Activated naive CD4-positive, alpha-beta T cell treated with anti-CD3 and anti-CD28 coated beads for 36 hours (primary cell): ENCODE results near the gene MMAA. TPM values are rescaled to one million over a fixed set of nuclear protein-coding genes. Genes with fewer than 3 reads are reported as not detected.
"Not testable (repeated sequence)": the region's sequence is repeated elsewhere in the genome, so short reads cannot be mapped to it uniquely, and the experiment has no call there.

Experiments
- CTCF ChIA-PET: fragments of 350-600 bp; sonication (Branson Sonifier 250); formaldehyde crosslinking; loops from one replicate; lab custom pipeline; 2021; ENCODE audit warnings: antibody characterized with exemption; lab: Charles Lee
- DNase-seq: peaks from one replicate; pipeline ENCODE4 v3.0.0-alpha.2; 2020
- H3K27ac Mint-ChIP-seq: one replicate; pipeline ENCODE4 v1.8.0; 2021; ENCODE audit warnings: mild to moderate bottlenecking, mixed read lengths
- H3K27me3 Mint-ChIP-seq: one replicate; pipeline ENCODE4 v1.8.0; 2021; ENCODE audit warnings: low read depth, mixed read lengths
- H3K36me3 Mint-ChIP-seq: one replicate; pipeline ENCODE4 v1.8.0; 2021; ENCODE audit warnings: low read depth, mixed read lengths
- H3K4me1 Mint-ChIP-seq: one replicate; pipeline ENCODE4 v1.8.0; 2021; ENCODE audit warnings: low read depth, mixed read lengths
- H3K4me3 Mint-ChIP-seq: one replicate; pipeline ENCODE4 v1.8.0; 2021; ENCODE audit warnings: mild to moderate bottlenecking, moderate library complexity, mixed read lengths
- H3K9me3 Mint-ChIP-seq: one replicate; pipeline ENCODE4 v1.8.0; 2021; ENCODE audit warnings: mixed read lengths
- intact Hi-C: fragments of 100-400 bp; cut with micrococcal nuclease; formaldehyde crosslinking; loops from one replicate; pipeline ENCODE4 v1.15.1; 2023
- total RNA-seq, 2 experiments: library from RNA; stranded (reverse); gene quantifications; one replicate each; pipeline ENCODE4 v1.2.3, GENCODE V29; 2021

MMAA gene
- 10 to 100 TPM; 15.2 to 19.6 TPM for total RNA-seq

- peak; percentile 95 for DNase-seq
- H3K4me3 Mint-ChIP-seq: peak within 1 kb of the TSS; percentile 93
- peaks cover 47% of the 10 kb centered on the region for H3K4me1 Mint-ChIP-seq
- H3K27ac Mint-ChIP-seq: peak within 1 kb of the TSS; percentile 99
- H3K27me3 Mint-ChIP-seq: no peaks in the 10 kb centered on the region
- intact Hi-C loops: loop anchor here (1.0 to 10.0 kb wide), 14 partner anchors 62 to 902 kb away; partner anchors contain the start of genes ABCE1, ANAPC10, LSM6 and OTUD4
- peaks cover 14% of the 10 kb centered on the region for H3K36me3 Mint-ChIP-seq
- CTCF ChIA-PET: interaction anchor here (1.4 to 2.9 kb wide), 3 partner anchors 9 to 520 kb away, joined by 5 to 19 read pairs (median 6); partner anchors contain the start of gene ABCE1
- peaks cover 4% of the 10 kb centered on the region for H3K9me3 Mint-ChIP-seq
Observed at GRCh38 chr4:145618932-145619638, at the start of gene MMAA. MMAA (plus strand) TSS chr4:145619385; CDS start chr4:145639140, 19,755 bp downstream.

GRCh38 chr4:145574546-145574945 lies 44.6 kb upstream of the MMAA start:
- peaks cover 15% of the 10 kb centered on the region for H3K9me3 Mint-ChIP-seq
- CTCF ChIA-PET, H3K36me3 Mint-ChIP-seq, H3K27ac Mint-ChIP-seq, DNase-seq, H3K4me3 Mint-ChIP-seq, H3K4me1 Mint-ChIP-seq, intact Hi-C loops: not testable (repeated sequence)
- H3K27me3 Mint-ChIP-seq: peaks cover 26% of the 10 kb centered on the region

- DNase-seq: no peak
- CTCF ChIA-PET: interaction anchor here (0.7 kb wide), 1 partner anchor 405 kb away, joined by 3 read pairs; no protein-coding TSS in a partner anchor
- Mint-ChIP-seq H3K27ac (no peak overlapping the region), H3K9me3 (peaks cover 8% of the 10 kb centered on the region), H3K36me3 (no peaks in the 10 kb centered on the region), H3K4me3 (no peak overlapping the region), H3K27me3 (peaks cover 24% of the 10 kb centered on the region), H3K4me1 (no peaks in the 10 kb centered on the region)
- intact Hi-C loops: no loop called here
Observed at GRCh38 chr4:145580906-145581305, 38.3 kb upstream of the MMAA start.

- no peak overlapping the region for H3K4me3 Mint-ChIP-seq
- no peaks in the 10 kb centered on the region for H3K36me3 Mint-ChIP-seq
- no peak overlapping the region for H3K27ac Mint-ChIP-seq
- H3K9me3 Mint-ChIP-seq: peaks cover 8% of the 10 kb centered on the region
- DNase-seq: no peak
- no peaks in the 10 kb centered on the region for H3K4me1 Mint-ChIP-seq
- CTCF ChIA-PET: no interaction called here
- intact Hi-C loops: no loop called here
- peaks cover 16% of the 10 kb centered on the region for H3K27me3 Mint-ChIP-seq
Observed at GRCh38 chr4:145583191-145584055, 35.8 kb upstream of the MMAA start.

GRCh38 chr4:145587088-145587754 lies 32.0 kb upstream of the MMAA start:
- H3K27ac Mint-ChIP-seq: no peak overlapping the region

GRCh38 chr4:145589381-145589780 lies 29.8 kb upstream of the MMAA start:
- intact Hi-C loops, DNase-seq, H3K4me3 Mint-ChIP-seq, H3K36me3 Mint-ChIP-seq, H3K4me1 Mint-ChIP-seq, H3K27ac Mint-ChIP-seq, CTCF ChIA-PET, H3K9me3 Mint-ChIP-seq: not testable (repeated sequence)
- peaks cover 29% of the 10 kb centered on the region for H3K27me3 Mint-ChIP-seq

More at GRCh38 chr4:145587088-145587754, 32.0 kb upstream of the MMAA start:
- CTCF ChIA-PET: interaction anchor here (1.6 kb wide), 1 partner anchor 20 kb away, joined by 3 read pairs; no protein-coding TSS in a partner anchor
- H3K9me3 Mint-ChIP-seq: no peaks in the 10 kb centered on the region
- H3K27me3 Mint-ChIP-seq: peaks cover 17% of the 10 kb centered on the region
- no peaks in the 10 kb centered on the region for H3K4me1 Mint-ChIP-seq
- H3K36me3 Mint-ChIP-seq: no peaks in the 10 kb centered on the region
- DNase-seq: no peak
- intact Hi-C loops: no loop called here
- no peak overlapping the region for H3K4me3 Mint-ChIP-seq

- no peaks in the 10 kb centered on the region for H3K4me1 Mint-ChIP-seq
- intact Hi-C loops: no loop called here
- no peaks in the 10 kb centered on the region for H3K9me3 Mint-ChIP-seq
- no peaks in the 10 kb centered on the region for H3K36me3 Mint-ChIP-seq
- H3K27me3 Mint-ChIP-seq: peaks cover 32% of the 10 kb centered on the region
- no peak overlapping the region for H3K27ac Mint-ChIP-seq
- CTCF ChIA-PET: no interaction called here
- no peak overlapping the region for H3K4me3 Mint-ChIP-seq
- no peak for DNase-seq
Observed at GRCh38 chr4:145589916-145590702, 29.1 kb upstream of the MMAA start.

- Mint-ChIP-seq H3K27me3 (peaks cover 12% of the 10 kb centered on the region), H3K27ac (no peak overlapping the region), H3K4me1 (no peaks in the 10 kb centered on the region), H3K4me3 (no peak overlapping the region), H3K36me3 (peaks cover 1% of the 10 kb centered on the region), H3K9me3 (peaks cover 4% of the 10 kb centered on the region)
- intact Hi-C loops: no loop called here
- CTCF ChIA-PET: interaction anchor here (0.6 to 1.7 kb wide), 4 partner anchors 15 to 369 kb away, joined by 3 to 6 read pairs (median 4); no protein-coding TSS in a partner anchor
- DNase-seq: no peak
Observed at GRCh38 chr4:145602129-145602760, 16.9 kb upstream of the MMAA start.

- Mint-ChIP-seq H3K9me3 (peaks cover 4% of the 10 kb centered on the region), H3K36me3 (peaks cover 1% of the 10 kb centered on the region), H3K27ac (no peak overlapping the region), H3K27me3 (peaks cover 7% of the 10 kb centered on the region), H3K4me3 (no peak overlapping the region), H3K4me1 (no peaks in the 10 kb centered on the region)
- CTCF ChIA-PET: interaction anchor here (0.7 kb wide), 3 partner anchors 11 to 739 kb away, joined by 3 to 4 read pairs (median 3); no protein-coding TSS in a partner anchor
- intact Hi-C loops: no loop called here
- DNase-seq: no peak
Observed at GRCh38 chr4:145605941-145606340, 13.2 kb upstream of the MMAA start.

GRCh38 chr4:145609481-145610427 lies 9.4 kb upstream of the MMAA start:
- Mint-ChIP-seq H3K27me3 (peaks cover 7% of the 10 kb centered on the region), H3K4me3 (no peak overlapping the region), H3K4me1 (peaks cover 13% of the 10 kb centered on the region), H3K27ac (no peak overlapping the region), H3K36me3 (peaks cover 1% of the 10 kb centered on the region), H3K9me3 (peaks cover 4% of the 10 kb centered on the region)
- intact Hi-C loops: loop anchor here (1.0 to 10.0 kb wide), 2 partner anchors 375 to 725 kb away; no protein-coding TSS in a partner anchor
- peak; percentile 86 for DNase-seq
- CTCF ChIA-PET: interaction anchor here (0.7 to 2.2 kb wide), 10 partner anchors 9 to 1436 kb away, joined by 3 to 14 read pairs (median 4); partner anchors contain the start of gene MMAA
